HG03066 (cell line): Measurements from ENCODE around the gene TREML4.
"Not testable (repeated sequence)": the region's sequence is repeated elsewhere in the genome, so short reads cannot be mapped to it uniquely, and the experiment has no call there.

Source experiments
- ATAC-seq: cut with Tn5 transposase; IDR thresholded peaks from one replicate; pipeline ENCODE4 v1.9.1; 2021; ENCODE audit warnings: low read depth; ENCODE audit not compliant: unreplicated experiment

The TREML4 gene

DNA sequence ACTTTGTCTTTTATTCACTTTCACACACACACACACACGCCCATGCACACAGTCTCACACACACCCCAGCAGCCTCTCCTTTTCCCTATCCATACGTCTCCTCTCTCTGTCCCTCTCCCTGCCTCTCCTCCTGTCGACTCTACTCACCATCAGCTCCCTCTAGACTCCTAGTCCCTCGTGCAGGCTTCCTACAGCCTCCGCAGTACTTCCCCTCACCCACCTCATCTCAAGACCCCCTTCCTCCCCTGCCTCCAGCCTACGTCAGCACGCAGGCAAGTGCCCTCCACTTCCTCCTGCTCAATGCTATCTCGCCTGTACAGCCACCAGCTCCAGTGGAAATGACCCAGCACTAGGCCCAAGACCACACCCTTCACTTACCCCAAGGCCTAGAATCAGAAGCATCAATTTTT is 26.4 kb upstream of the TREML4 start:
- ATAC-seq: no peak

DNA sequence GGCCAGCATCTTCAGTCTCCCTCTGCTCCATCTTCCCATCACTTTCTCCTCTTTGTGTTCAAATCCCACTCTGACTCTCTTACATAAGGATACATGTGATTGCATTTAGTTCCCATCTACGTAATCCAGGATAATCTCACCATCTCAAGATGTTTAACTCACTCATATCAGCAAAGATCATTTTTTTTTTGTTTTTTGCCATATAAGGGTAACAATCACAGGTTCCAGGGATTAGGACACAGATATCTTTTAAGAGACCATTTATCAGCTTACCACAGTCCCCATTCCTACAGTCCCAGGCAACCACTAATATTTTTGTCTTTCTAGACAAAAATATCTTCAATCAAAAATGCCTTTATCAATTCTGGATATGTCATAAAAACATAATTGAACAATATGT is 24.0 kb upstream of the TREML4 start:
- ATAC-seq: no peak

DNA sequence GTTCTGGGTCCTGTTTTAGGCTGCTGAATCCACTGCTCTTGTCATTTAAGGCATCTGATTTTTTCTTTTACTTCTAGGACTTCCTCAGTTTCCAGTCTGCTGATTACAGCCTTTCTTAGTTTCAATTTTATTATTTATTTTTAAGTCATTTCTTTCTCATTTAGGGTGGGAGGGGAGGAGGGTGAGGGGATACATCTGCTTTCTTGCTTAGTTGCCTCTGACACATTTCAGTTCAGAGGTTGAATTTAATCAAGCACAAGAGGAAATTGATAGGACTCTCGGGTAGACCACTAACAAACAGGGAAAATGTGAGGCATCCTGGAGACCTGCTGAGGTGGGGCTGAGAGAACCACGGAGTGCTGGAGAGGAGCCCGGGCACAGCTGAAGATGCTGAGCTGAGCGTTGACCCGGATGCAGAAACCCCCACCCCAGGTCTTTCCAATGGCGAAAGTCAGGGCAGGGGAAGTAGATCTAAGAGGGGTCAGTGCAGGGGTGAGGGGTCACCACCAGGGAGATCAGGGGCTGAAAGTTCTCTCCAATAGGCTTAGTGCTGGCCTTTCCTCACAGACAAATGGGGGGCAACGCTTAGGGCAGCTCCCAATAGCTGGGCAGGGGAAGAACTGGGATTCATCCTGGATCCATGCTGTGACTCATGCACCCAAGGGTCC is 19.6 kb upstream of the TREML4 start:
- no peak for ATAC-seq

DNA sequence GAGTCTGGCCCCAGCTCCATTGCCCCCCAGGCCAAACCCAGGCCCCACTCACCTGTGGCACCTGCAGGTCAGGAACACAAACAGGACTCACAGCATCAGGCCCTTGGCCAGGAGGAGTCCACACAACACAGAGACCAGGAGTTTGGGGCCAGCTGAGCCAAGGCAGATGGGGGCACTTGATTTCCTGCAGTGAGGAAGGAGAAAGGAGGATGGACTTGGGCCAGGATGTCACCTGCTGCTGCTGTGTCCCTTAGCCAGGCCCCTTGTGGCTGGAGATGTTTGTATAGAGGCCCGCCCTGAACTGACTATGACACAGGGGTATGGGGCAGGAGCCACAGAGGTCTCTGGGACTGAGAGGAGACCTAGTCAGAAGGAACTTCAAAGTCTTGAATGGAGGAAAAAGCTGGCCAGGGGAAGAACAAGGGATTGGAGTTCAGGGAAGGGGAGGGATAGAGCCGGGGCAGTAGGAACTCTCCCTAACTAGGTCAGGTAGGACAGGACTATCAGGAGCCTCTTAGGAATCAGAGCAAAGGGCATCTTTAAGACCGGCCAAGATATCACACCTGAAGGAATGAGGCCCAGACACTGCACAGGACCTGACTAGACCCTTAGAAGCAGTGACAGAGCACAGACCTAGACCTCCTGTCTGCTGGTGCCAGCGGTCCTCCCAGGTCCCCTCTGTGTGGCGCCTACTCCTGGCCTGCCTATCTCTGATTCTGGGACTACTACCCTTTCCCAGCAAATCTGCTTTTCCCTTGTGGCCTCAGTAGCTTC is 18.4 kb upstream of the TREML4 start:
- ATAC-seq: no peak

DNA sequence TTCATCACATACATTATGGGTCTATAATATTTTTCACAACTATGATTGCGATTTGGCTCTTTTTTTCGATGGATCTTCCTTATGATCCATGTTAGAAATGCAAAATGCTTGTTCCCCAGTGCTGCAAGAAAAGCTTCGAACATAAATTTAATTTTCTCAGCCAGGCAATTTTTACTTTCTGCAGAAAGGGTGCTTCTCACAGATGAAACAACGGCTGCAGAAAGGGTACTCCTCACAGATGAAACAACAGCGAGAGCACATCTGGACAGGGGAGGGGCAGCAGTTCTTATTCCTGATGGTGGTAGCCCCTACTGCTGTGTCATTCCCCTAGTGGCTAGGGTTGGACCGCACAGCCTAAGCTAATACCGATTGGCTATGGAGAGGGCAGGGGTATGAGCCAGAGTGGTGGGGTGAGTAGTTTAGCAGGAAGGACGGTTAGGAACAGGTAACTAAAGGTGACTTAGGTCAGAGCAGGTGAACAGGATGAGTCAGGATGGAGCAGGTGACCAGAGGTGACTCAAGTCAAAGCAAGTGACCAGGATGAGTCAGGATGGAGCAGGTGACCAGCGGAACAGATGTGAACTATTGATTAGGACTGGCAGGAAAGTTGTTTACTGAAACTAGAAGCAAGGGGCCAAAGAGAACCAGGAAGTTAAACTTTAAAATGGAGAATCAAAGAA is 13.4 kb upstream of the TREML4 start:
- ATAC-seq: no peak

DNA sequence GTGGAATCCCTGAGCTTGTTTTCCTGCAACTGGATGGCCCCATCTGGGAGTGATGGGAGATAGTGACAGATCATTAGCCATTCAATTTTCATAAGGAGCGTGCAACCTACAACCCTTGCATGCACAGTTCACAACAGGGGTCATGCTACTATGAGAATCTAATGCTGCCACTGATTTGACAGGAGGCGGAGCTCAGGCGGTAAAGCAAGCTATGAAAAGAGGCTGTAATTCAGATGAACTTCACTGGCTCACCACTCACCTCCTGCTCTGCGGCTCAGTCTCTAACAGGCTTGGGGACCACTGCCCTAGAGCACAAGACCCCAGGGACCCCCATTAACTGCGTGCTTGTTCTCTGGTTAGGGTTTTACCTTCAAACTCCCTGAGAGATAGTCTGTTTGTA is 12.4 kb upstream of the TREML4 start:
- ATAC-seq: no peak

DNA sequence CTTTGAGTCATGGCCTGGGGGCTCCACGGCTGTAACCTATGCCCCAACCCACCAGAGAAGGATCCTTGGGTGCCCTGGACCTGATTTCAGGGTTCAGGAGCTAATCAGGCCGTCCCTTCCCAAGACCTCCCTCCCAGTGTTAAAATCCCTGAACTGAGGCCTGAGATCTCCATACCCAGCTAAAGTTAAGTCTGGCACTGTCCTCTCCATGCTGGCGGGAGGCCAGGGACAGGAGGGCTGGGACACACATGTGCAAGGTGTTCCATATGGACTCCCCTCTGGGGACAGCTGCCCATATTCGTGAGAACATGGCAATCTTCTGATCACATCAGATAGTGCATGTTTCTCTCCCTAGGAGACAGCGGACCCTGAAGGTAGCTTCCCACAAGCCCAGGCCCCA is 11.5 kb upstream of the TREML4 start:
- ATAC-seq: no peak

DNA sequence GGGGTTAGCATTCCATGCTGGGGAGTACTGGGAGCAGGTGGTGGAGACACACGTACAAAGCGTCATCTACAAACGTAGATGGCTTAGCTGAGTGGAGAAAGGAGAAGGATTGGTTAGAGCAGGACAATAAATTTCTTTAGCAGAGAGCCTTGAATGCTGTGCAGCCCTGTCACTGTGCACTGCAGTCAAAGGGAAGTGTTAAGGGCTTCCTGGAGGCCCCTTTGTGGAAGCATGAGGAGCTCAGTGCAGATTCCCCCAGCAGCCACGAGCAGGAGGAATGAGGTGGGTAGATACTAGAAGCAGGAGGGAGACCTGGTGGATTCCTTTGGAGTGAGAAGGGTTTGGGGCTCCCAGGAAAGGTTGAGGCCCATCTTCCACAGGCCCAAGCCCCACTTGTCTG is 6.1 kb upstream of the TREML4 start:
- no peak for ATAC-seq

DNA sequence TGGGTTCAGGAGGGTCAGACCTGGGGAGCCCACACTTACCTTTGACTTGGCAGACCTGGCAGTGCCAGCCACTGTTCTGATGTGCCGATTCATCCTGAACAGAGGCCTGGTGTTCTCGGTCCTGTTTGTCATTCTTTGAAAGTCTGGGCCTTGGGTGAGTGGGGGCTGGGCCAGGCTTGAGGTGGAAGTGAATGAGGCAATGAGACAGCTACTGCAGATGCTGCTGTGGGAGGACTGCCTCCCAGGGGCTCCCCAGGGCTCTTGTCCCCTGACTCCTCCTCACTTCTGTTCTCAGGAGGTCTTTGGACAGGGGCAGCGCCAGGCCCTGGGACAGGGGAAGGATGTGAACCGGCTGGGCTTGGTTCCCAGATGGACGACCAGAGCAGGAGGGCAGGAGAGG is 5.6 kb upstream of the TREML4 start:
- ATAC-seq: no peak

DNA sequence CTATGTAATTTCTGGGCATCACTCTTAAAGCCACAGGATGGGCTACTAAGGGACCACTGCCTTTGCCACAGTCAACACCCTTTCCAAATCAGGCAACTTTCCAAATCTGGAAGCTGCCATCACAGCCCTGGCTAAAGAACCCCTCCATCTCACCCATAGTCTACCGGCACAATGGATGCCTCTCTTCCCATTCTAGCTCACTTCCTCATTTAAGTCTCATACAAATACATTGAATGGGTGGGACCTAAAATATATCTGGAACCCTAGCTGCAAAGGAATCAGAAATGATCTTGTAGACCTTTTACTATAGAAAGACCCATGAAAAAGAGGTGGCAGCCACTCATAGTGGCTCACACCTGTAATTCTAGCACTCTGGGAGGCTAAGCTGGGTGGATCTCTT is 3.3 kb upstream of the TREML4 start:
- no peak for ATAC-seq

DNA sequence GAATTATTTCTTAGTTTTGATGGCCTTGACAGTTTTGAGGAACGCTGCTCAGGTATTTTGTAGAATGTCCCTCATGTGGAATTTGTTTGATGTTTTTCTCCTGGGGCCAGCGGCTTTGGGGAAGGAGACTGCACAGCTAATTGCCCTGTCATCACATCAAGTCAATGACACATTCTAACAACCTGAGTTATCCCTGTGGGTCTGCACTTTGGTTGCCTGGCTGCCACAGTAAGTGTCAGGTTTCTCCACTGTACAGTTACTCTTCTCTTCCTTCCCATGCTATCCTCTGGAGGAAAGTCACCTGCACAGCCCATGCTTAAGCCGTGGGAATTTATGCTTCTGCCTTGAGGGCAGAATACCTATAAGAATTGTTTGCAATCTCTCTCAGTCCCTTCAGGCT is 1.4 kb upstream of the TREML4 start:
- ATAC-seq: no peak

DNA sequence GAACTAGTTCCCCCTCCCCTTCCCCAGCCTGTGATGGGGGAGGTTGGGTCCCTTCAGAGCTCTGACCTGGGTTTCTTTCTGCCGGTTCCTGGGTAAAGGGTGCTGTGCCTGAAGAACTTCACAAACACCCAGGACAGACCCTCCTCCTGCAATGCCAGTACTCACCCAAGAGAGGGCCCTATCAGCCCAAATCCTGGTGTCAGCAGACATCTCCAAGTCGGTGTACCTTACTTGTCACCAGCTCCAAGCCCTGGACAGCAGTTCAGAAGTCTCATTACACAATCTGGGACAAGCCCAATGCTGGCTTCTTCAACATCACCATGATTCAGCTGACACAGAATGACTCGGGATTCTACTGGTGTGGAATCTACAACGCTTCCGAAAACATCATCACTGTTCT is 467 bp downstream of the TREML4 start:
- ATAC-seq: no peak

DNA sequence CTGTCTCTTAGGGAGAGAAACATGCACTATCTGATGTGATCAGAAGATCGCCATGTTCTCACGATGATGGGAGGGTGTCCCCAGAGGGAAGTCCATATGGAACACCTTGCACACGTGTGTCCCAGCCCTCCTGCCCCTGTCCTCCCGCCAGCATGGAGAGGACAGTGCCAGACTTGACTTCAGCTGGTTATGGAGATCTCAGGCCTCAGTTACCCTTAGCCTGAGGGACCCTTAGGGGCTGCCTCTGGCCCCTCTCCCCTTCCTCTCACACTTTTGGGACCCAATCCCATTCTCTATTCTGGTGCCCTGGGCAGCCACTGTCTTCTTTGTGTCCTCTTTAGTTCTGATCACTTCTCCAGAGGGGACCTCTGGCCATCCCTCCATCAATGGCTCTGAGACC is 1.6 kb downstream of the TREML4 start:
- no peak for ATAC-seq

DNA sequence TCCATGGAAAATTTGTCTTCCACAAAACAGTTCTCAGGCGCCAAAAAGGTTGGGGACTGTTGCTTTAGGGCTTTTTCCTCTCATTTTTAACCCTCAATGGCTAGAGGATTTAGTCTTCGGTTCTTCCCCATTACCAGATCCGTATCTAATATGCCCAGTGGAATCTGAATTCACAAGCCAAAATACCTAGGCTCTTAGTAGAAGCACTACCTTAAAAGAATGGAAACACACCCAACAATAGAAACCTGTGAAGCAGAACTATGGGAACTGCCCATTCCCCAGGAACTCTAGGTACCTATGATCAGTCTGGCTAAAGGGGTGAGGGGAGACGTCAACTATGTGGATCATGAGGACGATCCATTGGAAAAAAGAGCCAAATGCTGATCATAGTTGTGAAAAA is 3.1 kb downstream of the TREML4 start:
- no peak for ATAC-seq

DNA sequence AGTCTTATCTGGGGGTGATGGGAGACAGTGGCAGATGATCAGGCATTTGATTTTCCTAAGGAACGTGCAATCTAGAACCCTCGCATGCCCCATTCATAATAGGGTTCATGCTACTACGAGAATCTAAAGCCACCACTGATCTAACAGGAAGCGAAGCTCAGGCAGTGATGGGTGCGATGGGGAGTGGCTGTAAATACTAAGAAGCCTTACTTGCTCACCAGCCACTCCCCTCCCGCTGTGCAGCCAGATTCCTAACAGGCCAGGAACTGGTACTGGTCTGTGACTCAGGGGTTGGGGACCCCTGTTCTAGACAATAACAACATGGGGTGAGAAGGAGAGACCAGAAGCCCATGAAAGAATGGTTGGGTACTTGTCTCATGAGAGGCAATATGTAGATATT is 4.5 kb downstream of the TREML4 start:
- no peak for ATAC-seq

DNA sequence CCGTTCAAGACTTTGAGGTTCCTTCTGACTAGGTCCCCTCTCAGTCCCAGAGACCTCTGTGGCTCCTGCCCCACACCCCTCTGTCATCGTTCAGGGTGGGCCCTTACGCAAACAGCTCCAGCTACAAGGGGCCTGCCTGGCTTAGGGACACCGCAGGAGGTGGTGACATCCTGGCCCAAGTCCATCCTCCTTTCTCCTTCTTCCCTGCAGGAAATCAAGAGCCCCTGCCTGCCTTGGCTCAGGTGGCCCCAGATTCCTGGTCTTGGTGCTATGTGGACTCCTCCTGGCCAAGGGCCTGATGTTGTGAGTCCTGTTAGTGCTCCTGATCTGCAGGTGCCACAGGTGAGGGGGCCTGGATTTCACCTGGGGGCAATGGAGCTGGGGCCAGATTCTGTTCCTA is 8.1 kb downstream of the TREML4 start:
- ATAC-seq: no peak

DNA sequence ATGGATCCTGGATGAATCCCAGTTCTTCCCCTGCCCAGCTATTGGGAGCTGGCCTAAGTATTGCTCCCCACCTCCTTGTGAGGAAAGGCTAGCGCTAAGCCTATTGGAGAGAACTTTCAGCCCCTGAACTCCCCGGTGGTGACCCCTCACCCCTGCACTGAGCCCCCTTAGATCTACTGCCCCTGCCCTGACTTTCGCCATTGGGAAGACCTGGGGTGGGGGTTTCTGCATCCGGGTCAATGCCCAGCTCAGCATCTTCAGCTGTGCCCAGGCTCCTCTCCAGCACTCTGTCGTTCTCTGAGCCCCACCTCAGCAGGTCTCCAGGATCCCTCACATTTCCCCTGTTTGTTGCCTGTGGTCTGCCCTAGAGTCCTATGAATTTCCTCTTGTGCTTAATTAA is 9.0 kb downstream of the TREML4 start:
- no peak for ATAC-seq

DNA sequence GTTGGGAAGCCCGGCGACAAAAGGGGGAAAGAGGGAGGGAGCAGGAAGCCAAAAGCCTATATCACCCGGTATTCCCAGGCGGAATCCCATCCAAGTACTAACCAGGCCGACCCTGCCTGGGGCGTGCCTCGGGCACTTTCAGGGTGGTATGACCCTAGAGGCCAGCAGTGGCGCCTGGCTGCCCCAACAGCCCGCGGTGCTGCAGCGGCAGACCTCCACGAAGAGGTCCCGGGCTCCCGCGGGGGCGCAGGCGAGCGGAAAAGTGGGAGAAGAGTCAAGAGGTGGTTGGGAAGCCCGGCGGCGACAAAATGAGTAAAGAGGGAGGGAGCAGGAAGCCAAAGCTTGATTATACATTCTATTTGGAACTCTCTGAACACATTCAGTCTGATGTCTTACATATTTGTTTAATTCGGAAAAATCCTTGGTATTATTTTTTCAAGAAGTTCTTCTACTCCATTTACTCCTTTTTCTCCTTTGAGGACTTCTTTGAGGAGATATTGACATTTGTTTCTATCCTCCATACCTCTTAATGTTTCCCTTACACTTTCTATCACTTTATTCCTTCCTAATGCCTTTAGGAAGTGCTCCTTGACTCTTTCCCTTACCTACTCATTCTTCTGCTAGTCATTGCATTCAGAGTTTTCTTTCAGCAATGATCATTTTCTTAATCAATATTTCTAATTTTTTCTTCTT is 11.5 kb downstream of the TREML4 start:
- ATAC-seq: no peak

DNA sequence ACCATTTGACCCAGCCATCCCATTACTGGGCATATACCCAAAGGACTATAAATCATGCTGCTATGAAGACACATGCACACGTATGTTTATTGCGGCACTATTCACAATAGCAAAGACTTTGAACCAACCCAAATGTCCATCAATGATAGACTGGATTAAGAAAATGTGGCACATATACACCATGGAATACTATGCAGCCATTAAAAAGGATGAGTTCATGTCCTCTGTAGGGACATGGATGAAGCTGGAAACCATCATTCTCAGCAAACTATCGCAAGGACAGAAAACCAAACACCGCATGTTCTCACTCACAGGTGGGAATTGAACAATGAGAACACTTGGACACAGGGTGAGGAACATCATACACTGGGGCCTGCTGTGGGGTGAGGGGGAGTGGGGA is 18.4 kb downstream of the TREML4 start:
- not testable (repeated sequence) for ATAC-seq

DNA sequence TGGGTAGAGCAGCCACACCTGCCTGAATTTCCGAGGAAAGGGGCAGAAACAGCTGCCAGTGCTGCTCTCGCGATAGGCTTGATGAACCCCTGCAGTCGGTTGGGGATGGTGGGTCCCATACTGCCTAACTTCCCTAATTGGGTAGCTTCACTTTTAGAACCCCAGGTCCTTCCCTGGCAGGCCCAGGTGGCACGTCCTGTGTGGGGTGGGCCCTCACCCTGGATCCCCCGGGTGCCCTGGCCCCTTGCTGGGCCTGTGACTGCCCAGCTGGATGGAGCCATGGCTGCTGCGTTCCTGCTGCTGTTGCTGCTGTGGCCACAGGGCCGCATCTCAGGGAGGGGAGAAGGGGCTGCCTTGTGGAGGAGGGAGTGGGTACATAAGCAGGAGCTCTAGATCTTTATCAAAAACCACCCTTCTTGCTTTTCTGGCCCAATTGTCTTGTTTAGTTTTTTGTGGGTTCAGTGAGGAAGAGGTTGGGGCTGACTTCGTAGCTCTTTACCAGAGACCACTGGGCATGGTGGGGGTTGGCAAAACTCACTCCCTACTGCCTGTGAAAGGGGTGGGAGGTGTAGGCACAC is 19.2 kb downstream of the TREML4 start:
- no peak for ATAC-seq
